ENCODE results near the gene SPATA31D4.

Gene SPATA31D4

DNA sequence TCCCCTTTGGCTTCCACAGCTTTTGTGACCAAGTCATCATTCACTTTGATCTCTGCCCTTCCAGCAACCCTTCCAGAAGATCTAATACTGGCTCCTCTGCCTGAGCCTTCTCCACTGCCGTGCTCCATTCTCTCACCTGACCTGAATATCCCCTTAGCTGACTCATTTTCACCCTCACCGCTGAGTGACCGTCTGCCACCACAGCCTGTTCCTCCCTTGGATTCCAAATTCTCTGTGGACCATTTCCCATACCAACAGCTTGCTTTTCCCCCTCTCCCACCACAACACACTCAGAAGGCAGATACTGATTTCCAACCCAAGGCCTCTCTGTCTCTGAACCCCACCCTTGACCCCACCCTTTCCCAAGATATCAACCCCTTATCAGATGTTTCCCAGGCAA, 39.8 kb downstream of the SPATA31D4 start:
- DNase-seq = no peak

DNA sequence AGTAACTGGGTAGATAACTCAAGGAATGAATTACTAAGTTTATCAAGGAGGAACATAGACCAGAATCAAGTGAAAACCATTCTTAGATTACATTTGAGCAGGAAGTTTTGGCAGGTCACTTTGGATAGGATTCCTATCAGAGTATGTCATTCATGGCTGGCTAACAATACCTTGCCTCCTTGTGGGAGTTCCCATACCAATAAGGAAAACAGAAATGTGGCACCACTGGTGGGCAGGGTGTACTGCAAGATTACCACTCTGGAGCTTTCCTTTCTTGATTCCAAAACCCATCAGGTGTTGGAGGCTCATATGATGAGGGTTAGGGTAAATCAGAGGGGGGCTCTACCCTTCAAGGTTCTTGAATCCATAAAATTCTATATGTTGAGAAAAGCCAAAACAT, 41.7 kb downstream of the SPATA31D4 start:
- no peak for DNase-seq

DNA sequence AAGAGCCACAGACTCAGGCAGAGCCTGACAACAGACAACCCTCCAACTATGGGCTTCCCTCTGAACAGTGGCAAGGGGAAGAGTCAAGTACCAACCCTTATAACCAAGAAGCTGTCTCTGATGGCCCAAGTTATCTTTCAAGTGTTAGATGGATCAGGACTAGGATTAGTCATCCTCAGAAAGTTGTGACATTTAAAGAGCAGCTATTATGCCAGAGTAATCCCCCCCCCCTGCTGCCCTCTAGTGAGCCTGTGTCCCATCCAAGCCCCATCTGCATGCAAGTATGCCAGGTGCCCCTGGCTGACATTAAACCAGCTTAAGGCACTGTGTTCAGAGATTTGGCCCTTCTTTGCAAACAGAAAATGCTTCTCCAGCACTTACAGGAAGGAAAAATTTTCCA, 43.5 kb downstream of the SPATA31D4 start:
- no peak for DNase-seq

DNA sequence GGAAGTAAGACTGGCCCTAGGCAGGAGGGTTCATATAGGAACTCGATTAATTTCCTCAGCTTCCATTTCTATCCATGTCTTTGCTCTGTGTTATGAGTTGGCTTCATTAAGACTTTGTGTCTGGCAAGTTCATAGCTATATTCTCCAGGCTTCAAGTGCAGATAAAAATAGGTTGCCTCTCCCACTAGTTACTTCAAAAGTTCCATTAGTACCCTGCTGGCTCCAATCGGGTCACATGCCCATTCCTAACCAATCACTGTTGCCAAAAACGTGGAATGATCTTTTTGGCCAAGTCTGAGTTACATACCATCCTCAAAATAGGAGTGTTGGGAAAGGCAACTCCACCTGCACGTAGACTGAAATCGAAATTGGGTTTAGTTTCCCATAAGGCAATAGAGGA, 46.5 kb downstream of the SPATA31D4 start:
- no peak for DNase-seq

DNA sequence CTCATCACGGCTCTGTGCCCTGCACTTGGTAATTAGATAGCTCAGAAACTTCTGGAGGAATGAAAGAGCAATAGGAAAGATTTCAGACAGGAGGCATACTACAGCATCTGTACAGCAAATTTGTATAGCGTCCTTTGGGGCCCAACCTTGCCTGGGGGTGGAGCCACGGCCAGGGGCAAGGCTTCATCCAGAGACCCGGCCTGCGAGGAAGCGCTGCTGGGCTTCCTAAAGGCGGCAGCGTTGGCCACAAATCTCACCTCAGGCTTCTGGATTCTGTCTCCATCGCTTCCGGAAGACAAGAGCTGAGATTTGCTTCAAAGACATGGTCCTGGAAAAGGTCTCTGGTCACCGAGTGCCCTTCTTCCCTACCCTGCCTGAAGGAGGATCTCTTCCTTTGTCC, 48.1 kb downstream of the SPATA31D4 start:
- DNase-seq = no peak

DNA sequence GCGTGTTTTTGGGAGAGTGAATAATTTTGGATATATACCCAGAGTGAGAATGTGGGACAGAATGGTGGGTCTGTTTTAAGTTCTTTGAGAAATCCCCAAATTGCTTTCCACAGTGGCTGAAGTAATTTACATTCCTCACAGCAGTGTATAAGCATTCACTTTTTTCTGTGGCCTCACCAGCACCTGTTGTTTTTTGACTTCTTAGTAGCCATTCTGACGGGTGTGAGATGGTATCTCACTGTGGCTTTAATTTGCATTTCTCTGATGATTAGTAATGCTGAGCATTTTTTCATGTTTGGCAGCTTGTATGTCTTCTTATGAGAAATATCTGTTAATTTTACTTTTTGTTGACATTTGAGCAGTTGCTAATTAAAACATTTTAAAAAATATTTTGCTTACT, 51.0 kb downstream of the SPATA31D4 start:
- no peak for DNase-seq

DNA sequence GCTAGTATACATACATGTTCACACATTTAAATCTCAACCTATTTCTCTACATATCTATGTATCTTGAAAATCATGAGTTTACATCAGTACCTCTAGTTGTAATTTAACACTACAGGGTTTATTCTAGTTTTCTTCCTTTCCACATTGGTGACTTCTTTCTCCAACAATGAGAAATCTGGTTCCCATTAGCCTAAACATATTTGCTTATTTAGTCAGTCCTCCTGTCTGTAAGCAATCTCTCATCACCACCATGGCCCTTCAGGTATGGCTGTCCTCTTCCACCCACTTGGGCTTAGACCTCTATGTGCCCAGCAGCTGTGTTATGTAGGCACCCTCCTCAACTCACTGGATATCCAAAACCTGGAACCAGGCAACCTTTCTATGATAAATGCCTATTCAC, 52.3 kb downstream of the SPATA31D4 start:
- DNase-seq = no peak

DNA sequence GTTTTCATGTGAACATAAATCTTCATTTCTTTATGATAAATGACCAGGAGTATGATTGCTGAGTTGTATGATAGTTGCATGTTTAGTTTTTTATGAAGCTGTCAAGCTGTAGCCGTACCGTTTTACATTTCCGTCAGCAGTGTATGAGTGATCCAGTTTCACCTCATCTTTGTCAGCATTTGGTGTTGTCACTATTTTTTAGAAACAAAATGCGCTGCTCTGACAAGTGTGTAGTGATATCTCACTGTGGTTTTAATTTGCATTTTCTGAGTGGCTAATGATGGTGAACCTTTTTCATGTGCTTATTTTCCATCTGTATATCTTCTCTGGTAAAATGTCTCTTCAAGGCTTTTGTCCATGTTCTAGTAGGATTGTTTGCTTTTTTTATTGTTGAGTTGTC, 53.7 kb downstream of the SPATA31D4 start:
- DNase-seq = no peak

Measured in DMS79 treated with DMSO at 0.1 percent for 48 hours (cell line).